ENCODE measurements around the gene ACTG1.

GRCh38 chr17:81474958-81475357, 37.6 kb downstream of the ACTG1 start:
- TF ChIP-seq POLR2A (IDR thresholded peaks at IDR 0.05) (no peak), CTCF (IDR thresholded peaks at IDR 0.05) (no peak)

Data from uterus (tissue), 2 donors.